Measurements from ENCODE around the gene TRIP4.
"Not testable (repeated sequence)": the region's sequence is repeated elsewhere in the genome, so short reads cannot be mapped to it uniquely, and the experiment has no call there.

Gene TRIP4

DNA sequence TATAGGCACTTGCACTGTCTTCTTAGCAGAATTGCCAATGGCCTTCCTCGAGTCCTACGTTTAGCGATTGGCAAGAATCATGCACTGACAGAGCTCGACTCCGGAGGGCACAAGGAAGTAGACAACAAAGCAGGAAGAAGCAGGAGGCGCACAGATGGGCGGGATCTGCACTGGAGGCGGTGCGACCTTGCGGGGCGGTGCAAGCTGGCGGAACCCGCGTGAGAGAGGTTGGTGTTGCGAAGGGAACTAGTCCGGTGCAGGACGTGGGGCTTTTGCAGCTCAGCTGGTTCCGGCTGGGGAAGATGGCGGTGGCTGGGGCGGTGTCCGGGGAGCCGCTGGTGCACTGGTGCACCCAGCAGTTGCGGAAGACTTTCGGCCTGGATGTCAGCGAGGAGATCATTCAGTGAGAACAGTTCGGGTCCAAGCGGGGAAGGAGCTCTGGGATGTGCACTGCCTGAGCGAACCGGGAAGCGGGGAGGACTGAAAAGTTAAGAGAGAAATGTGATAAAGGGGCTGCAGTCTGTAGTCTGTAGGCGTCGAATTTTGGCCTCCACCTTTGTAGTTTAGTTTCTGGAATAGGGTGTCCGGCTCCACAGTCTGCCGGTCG is at the start of gene TRIP4:
TSS of gene TRIP4 (plus strand) at position 275 of the 607 bp plus-strand sequence. CDS start at position 303, 28 bp downstream.
- peak; percentile 78 for DNase-seq

DNA sequence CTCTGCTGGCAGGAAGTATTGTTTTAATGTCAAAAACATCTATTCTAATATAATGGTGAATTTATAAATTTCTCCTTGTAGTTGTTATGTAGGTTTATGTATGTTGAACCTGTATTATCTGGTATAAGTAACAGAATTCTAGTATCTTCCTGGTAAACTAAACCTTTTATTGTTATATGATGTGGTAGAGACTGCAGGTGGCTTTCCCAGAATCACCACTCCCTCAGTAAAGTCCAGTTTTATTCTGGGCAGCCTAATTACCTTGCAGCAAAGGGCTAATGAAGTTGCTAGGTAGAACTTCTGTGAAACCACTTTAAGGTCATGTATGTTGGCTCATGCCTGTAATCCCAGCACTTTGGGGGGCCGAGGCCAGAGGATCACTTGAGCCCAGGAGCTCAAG is 47.3 kb upstream of the TRIP4 start:
- DNase-seq = no peak

DNA sequence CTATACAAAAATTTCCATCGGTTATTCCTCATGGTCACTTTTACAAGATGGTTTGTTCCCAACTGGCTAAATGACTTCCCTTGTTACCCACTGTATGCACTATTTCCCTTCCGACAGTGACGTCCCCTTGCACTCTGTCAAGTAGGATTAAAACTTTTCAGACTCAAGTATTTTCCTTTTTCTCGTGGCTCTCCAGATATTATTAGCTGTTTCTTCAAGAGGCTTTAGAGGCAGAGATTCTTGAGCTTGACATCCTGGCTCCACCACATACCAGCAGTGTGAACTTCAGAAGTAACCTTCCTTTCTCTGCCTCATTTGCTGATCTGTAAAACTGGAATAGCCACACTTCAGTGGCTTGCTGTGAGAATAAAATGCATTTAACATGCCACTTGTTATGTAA is 45.7 kb upstream of the TRIP4 start:
- DNase-seq = no peak

DNA sequence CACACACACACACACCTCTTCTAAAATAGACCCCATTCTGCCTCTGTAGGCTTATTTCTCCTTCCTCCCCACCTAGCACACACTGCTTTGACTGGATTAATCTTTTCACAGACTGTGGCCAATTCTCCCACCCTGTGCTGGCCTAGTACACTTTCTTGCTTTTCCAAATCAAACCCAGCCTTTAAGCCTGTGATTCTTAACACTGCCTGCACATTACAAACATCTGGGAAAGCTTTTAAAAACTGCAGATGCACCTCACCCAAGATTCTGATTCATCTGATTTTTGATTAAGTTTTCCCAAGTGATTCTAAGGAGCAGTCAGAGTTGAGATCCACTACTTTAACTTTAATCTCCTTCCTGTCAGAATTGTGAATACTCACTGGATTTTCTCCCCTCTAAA is 44.4 kb upstream of the TRIP4 start:
- no peak for DNase-seq

DNA sequence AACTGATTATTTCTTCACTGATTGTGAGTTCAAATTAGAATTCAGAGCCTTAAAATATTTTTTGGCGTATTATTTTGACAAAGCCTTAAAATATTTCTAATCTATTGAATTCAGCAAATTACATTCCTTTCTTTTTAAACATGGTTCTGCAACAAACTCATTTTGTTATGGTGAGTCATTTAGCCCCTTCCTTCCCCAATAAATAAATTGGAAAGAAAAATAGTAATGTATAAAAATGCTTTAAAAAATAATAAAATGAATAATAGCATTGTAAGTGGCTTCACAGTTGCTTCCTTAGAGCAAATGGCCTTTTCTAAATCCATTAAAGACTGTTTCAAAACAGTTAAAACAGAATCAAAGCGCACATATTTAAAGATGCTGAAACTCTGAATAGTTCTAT is 43.8 kb upstream of the TRIP4 start:
- no peak for DNase-seq

DNA sequence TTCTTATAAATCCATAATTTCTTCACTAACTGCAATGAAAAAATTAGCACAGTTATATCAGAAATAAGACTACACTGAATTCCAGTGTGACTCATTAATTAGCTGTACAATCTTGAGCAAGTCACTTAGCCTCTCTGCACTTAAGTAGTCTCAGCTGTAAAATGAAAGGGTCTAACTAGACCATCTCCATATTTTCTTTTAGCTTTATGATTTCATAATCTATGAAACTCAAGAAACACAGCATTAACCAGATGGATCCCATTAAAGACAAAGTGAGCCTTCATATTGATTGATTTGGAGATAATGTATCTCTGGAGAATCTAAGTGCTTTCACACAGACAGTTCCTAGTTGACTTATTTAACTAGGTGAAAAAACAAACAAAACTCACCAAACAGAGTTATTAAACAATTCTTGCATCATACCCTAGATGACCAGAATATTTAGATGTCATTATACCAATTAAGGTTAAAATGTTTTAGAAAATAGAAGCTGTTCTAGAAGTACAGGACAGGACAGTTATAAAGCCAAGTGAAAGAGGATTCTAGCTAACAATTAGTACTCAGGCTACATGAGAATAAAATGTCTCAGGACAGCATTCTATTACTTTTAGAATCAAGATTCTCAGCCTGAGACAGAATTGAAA is 42.9 kb upstream of the TRIP4 start:
- DNase-seq = no peak

DNA sequence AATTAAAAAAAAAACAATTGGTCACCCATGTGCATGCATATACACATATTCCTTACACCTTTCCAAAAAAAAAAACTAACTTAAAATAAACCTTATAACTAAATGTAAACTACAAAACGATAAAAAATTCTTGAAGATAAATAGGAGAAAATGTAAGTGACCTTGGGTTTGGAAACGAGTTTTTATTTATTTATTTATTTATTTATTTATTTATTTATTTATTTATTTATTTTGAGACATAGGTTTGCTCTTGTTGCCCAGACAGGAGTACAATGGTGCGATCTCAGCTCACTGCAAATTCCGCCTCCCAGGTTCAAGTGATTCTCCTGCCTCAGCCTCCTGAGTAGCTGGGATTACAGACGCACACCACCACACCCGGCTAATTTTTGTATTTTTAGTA is 41.4 kb upstream of the TRIP4 start:
- not testable (repeated sequence) for DNase-seq

DNA sequence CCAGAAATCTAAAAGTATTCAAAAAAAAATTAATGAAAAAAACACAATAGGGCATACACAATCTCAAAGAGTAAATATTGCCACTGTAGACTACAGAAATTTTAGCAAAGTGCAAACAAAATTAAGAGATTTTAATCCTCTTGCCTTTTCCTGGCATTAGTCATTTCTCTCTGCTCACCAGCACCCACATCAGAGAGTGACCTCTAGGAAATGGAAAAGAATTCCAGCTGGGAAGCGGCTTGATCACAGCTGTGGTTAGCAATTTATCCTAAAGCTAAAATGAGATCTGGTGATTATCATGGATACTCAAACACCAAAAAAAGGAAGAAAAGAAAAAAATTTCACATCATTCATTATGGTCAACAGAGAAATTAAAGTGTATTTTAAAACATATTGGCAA is 39.2 kb upstream of the TRIP4 start:
- DNase-seq = no peak

DNA sequence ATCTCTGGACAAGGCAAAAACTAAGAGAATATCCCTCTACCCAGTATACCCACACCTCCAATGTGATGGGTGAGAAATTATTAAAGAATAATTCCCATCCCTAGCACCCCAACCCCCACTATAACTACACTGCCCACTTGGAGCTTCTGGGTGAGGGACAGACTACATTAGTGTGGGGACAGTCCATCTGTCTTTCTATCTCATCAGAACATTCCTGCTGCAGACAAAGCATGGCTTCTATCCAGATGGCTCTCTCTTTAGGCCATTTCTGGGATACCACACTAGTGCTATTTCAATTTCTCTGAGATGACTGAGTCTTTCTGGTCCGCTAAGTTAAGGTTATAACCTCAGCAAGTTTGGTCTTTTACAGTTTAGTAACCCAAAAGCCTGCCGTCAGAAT is 38.3 kb upstream of the TRIP4 start:
- DNase-seq = no peak

DNA sequence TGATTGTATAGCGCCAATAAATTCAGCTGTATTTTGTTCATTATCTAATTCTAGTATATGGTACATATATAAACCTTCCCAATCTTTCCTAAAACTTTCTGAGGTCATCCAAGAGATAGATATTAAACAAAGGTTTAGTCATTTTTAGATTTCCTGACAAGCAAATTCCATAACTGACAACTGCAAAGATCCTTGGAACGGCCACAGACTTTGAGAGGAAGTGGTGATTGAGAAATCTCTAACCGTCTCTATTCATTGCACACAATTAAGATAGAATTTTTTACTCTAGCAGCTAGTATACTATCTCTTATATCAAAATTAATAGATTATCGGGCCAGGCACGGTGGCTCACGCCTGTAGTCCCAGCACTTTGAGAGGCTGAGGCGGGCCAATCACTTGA is 36.4 kb upstream of the TRIP4 start:
- no peak for DNase-seq

DNA sequence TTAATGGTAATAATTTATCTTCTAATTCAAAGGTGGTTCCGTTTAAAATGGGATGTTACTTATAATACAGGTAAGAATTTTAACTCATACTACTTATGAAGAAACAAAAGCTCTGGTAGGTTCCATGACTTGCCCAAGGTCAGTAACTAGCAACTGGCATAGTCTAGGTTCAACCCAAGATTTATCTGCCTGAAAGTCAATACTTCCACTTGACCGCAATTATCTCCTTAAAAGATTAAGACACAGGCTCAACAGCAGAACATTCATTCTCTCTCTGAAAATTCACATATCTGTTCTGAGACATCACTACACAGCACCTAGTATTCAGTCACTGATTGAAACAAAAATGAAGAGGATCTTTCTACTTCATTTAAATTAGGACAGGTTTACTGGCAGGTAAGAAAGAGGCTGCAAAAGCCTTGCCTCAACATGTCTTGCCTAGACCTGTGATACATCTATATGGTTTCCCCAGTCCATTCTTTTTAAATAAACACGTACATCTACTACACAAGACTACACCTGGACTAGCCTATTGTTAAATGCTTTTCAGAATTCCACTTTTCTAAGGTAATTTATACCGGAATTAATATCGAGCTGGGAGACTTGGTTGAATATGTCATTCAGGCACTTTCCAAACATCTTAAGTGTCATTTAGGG is 32.8 kb upstream of the TRIP4 start:
- no peak for DNase-seq

DNA sequence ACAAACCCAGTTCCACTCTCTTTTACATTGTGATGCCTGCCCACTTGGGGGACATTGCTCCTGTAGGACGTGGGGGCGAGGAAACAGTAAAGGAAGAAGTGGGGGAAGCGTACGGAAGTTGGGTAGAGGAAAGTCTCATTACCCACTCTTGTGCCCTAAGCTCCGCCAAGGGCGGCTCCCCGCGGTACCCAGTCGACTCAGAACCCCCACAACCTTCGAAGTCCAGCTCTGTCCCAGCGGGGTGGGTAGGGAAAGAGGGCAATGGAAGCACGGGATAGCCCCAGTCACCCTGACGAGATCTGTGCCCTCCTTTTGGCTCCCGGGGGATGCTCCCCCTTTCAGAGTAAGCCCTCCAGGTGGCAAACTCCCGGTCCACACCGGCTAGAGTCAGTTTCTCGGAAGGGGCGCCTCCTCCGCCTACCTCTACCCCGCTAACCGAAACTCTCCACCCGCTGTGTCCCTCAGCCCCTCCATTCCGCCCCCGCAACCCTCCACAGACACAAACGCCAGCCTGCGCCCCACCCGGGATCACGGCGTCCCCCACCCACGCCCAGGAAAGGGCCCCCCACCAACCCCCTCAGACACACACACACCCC is 32.2 kb upstream of the TRIP4 start:
- no peak for DNase-seq

DNA sequence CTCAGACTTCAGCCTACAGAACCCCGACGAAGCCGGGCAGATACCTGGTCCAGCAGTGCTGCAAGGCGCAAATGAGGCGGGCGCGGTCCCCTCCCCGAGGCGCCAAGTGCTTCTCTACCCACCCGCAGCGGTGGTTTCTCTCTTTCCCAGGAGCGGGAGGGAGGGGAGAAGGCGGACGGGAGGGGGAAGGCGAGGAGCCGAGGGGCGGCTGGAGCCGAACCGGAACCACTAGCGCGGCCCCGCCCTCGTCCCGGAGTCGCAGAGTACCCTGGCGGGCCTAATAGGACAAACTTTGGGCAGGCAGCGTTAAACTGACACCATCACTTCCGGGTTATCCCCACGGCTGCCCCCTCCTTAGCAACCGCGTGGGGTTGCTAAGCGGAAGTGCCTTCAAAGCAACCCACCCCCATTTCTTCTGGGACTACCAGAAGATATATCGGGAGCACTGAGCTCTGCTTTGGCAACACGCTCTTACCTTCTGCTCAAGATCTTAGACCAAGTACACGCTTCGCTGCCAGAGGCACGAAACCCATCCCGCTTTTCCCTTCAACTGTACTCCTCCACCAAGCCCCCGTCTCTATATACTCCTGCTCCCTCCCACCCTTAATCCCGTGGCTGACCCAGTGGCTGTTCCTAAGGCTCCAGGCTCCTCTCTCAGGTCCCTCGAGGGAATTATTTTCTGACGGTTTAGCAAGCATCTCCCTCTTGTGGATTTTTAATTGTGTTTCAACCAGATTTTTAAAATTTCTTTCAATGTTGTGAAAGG is 31.5 kb upstream of the TRIP4 start, which contains the start of gene CSNK1G1:
TSS of gene CSNK1G1 (minus strand) at position 230 of the 766 bp plus-strand sequence. CDS start 55,674 bp downstream, outside the sequence.
- peak; percentile 81 for DNase-seq

DNA sequence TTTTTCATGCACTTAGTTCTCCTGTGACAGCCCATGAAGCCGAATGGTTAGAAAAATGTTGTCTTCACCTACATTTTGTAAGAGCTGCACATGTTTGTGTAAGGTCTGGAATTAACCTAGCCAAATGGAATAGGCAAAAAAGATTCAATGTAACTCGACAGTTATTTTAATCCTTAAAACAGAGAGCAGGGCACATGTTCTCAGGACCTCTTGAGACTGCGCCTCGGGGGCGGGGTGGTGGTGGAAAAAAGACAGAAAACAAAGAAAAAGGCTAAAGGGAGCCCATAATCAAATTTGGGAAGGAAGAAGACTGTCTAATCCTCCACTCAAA is 31.0 kb upstream of the TRIP4 start:
- DNase-seq = no peak

DNA sequence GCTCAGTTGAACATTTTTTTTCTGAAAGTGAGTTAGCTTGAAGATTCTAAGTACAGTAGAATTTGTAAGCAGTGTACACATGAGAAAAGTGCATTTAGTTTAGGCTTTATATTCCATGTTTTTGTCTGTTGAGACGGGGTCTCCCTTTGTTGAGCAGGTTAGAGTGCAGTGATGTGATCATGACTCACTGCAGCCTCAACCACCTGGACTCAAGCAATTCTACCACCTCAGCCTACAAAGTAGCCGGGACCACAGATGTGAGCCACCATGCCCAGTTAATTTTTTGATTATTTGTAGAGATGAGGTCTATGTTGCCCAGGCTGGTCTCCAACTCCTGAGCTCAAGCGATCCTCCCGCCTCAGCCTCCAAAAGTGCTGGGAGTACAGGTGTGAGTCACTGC is 26.4 kb upstream of the TRIP4 start:
- DNase-seq = no peak

DNA sequence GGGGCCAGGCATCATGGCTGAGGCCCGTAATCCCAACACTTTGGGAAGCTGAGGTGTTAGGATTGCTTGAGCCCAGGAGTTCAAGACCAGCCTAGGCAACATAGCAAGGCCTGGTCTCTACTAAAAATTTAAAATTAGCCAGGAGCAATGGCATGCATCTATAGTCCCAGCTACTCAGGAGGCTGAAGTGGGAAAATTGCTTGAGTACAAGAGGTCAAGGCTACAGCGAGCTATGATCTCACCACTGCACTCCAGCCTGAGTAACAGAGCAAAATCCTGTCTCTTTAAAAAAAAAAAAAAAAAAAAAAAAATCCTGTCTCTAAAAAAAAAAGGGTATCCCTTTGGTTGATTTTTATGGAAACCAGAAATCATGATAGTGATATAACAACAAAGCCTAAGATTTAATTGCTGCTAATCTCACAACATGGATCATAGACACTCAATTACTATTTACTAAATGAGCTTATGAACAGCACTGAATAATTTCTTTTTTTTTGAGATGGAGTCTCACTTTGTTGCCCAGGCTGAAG is 18.5 kb upstream of the TRIP4 start:
- no peak for DNase-seq

DNA sequence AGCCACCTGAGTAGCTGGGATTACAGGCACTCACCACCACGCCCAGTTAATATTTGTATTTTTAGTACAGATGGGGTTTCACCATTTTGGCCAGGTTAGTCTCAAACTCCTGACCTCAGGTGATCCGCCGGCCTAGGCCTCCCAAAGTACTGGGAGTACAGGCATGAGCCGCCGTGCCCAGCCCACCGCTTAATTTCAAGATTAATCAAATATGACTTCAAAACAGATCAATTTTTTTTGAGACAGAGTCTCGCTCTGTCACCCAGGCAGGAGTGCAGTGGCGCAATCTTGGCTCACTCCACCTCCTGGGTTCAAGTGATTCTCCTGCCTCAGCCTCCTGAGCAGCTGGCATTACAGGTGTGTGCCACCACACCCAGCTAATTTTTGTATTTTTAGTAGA is 16.3 kb upstream of the TRIP4 start:
- not testable (repeated sequence) for DNase-seq

DNA sequence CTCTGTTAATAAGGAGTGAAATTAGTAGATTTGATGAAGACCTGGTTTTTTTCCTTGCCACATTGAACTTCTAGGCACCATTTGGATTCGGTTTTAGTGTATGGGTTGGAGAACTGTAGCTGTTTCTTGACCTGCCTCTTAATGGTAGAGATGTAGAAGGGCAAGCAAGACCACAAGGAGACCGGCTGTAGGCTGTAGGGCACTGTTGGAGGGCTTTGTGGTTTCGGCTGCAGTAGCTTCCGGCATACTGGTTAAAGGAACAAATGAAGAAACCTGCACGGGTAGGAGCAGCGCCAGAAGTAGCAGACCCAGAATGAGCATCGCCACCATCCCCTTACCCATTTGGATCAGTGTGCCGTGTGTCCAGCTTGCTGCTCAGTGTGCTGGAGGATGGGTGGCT is 14.3 kb upstream of the TRIP4 start:
- DNase-seq = no peak

DNA sequence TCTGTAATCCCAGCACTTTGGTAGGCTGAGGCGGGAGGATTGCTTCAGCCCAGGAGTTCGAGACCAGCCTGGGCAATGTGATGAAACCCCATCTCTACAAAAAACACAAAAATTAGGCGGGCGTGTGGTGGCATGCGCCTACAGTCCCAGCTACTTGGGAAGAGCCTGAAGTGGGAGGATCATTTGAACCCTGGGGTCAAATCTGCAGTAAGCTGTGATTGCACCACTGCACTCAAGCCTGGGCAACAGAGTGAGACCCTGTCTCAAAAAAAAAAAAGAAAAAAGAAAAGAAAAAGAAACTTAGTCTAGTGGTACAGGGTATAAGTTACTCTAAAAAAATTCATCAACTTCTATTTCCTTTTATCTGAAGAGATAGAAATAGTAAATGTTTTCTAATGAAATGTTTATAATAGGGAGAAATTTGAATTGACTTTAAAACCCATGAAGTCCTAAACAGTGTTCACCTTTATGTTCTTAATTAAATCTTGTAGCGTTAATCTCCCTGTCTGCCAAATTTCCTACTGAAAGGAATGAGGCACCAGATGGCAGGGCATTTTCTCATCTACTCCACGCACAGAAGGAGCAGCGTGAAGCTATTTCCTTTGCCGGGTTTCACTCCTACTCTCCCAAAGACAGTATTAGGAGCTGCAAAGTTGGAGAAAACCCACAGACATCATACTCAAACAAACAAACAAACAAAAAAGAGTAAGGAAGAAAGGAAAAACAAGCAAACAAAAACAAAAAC is 8.2 kb upstream of the TRIP4 start:
- no peak for DNase-seq

DNA sequence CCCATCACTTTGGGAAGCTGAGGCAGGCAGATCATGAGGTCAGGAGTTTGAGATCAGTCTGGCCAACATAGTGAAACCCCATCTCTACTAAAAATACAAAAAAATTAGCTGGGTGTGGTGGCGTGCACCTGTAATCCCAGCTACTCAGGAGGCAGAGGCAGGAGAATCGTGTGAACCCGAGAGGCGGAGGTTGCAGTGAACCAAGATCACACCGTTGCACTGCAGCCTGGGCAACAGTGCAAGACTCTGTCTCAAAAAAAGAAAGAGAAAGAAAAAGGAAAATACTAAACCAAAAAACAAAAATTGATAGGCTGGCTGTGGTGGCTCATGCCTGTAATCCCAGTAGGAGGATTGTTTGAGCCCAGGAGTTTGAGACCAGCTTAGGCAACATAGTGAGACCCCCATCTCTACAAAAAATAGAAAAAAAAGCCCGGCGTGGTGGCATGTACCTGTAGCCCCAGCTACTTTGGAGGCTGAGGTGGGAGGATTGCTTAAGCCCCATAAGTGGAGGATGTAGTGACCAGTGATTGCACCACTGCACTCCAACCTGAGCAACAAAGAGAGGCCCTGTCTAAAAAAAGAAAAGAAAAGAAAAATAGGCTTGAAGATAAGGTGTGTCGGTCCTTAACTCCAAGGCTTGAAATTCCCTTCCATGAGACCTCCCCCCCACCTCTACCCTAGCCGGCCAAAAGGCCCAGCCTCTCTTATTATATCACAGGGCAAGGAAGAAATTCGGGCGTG is 7.3 kb upstream of the TRIP4 start:
- not testable (repeated sequence) for DNase-seq

DNA sequence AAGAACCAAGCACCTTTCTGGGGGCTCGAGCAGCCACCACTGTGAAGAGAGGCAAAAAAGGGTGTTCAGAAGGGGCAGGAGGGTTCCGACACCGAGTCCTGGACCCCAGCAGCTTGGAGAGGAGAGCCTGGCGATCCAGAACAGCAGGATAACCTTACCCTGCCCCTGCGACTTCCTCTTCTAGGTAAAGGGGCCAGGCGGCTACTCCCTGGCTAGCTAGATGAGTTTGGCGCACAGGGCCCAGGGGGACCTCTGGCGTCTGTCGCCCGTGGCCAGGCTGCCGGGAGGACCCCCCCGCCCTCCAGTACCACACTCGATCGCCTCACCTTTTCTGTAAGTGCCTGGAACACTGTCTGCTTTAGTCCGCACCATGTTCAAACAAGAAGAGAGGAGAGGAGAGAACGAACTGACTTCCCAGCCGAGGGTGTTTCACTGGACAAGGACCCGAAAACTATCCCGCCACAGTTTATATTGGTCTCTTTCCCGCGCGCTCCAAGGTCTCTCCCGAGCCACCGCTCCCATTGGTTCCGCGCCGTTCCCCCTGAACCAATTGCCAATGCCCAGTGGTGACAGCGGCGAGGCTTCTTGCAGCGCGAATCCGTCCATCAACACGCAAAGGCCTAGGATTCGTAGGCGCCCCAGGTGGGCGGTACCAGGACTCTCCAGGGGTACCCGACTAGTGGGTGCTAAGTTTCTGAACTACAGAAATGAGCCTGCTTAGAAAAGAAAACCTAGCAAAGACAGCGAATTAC is 6.5 kb upstream of the TRIP4 start, which contains the start of gene PCLAF:
TSS of gene PCLAF (minus strand) at position 442 of the 752 bp plus-strand sequence. CDS start at position 372, 70 bp downstream.
- peak; percentile 81 for DNase-seq
